Measurements from ENCODE around the gene HIF1A.

DNA sequence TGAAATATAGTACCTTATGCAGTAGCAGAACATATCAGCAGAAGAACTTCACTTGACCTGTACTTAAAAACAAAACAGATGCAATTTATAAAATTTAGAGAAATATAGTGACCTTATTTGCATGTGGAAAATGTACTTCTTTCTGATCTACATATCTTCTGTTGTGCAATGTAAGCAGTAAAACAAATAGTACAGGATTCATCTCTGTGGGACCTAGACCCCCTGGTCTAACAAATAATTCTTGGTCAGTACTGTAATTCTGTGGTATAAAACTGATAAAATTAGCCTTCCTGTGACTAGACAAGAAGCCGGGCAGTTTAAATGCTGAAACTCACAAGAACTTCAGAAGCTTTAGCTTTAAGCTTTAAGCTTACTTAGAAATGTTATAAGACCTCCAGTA is 21.6 kb downstream of the HIF1A start:
- TF ChIP-seq EZH2 (IDR thresholded peaks at IDR 0.05; ENCODE audit: borderline replicate concordance, insufficient read depth, low read depth, low read length, poor library complexity, severe bottlenecking) (no peak), CTCF (IDR thresholded peaks at IDR 0.05) (no peak)

Measured in B cell (primary cell).